SU-DHL-6 (cell line): ENCODE results near the gene NUDT14.

ENCODE experiments used
- H2AFZ ChIP-seq: fragments of 200-600 bp; sonication (generic); 2 replicates; pipeline ENCODE4 v1.6.1; 2014; ENCODE audit warnings: low read depth, mild to moderate bottlenecking, moderate library complexity, mixed read lengths, antibody characterized with exemption, low read length; ENCODE audit not compliant: severe bottlenecking
- H3F3A ChIP-seq: fragments of 200-600 bp; shearing (Covaris generic); 2 replicates; pipeline ENCODE4 v1.6.0; 2016; ENCODE audit warnings: antibody characterized with exemption, mild to moderate bottlenecking; ENCODE audit not compliant: insufficient read depth
- H3K27ac ChIP-seq: fragments of 200-600 bp; sonication (generic); 2 replicates; pipeline ENCODE4 v1.5.1; 2016; ENCODE audit warnings: low read depth, mild to moderate bottlenecking, low read length, moderate library complexity, mixed read lengths
- H3K27me3 ChIP-seq: fragments of 200-600 bp; sonication (generic), shearing (Covaris generic); 2 replicates; pipeline ENCODE4 v1.6.0; 2014; ENCODE audit warnings: mild to moderate bottlenecking, low read length
- H3K36me3 ChIP-seq: fragments of 200-600 bp; sonication (generic); 2 replicates; pipeline ENCODE4 v1.6.1; 2014; ENCODE audit warnings: mild to moderate bottlenecking, low read length, mixed read lengths
- H3K4me2 ChIP-seq: fragments of 300-600, 200-600 bp; shearing (Covaris generic), sonication (generic); 2 replicates; pipeline ENCODE4 v1.6.0; 2014; ENCODE audit warnings: low read length, low read depth, mild to moderate bottlenecking; ENCODE audit not compliant: poor library complexity, severe bottlenecking
- H3K4me3 ChIP-seq: fragments of 200-600 bp; sonication (generic); 2 replicates; pipeline ENCODE4 v1.5.1; 2014; ENCODE audit warnings: antibody characterized with exemption, low read length, mild to moderate bottlenecking, mixed read lengths; ENCODE audit not compliant: insufficient read depth, poor library complexity, severe bottlenecking
- H3K79me2 ChIP-seq: fragments of 200-600 bp; sonication (generic); 2 replicates; pipeline ENCODE4 v1.6.1; 2014; ENCODE audit warnings: mild to moderate bottlenecking, low read length, moderate library complexity; ENCODE audit not compliant: insufficient read depth
- H3K9ac ChIP-seq: fragments of 200-600 bp; sonication (generic); 2 replicates; pipeline ENCODE4 v1.7.0; 2014; ENCODE audit warnings: mild to moderate bottlenecking, low read length
- H3K9me2 ChIP-seq: fragments of 200-600 bp; sonication (generic); replicated peaks from 2 replicates; pipeline ENCODE4 v1.6.1; 2014; ENCODE audit warnings: low read length; ENCODE audit not compliant: insufficient read depth
- H3K9me3 ChIP-seq: fragments of 200-600 bp; sonication (generic); 2 replicates; pipeline ENCODE4 v1.6.1; 2014; ENCODE audit warnings: low read length, mixed read lengths; ENCODE audit not compliant: insufficient read depth
- H4K20me1 ChIP-seq: fragments of 200-600 bp; sonication (generic); 2 replicates; pipeline ENCODE4 v1.6.1; 2014; ENCODE audit warnings: low read depth, mild to moderate bottlenecking, antibody characterized with exemption, low read length, moderate library complexity, mixed read lengths
- EZH2phosphoT487 ChIP-seq: fragments of 200-600 bp; sonication (generic), shearing (Covaris generic); conservative IDR thresholded peaks from 2 replicates; pipeline ENCODE4 v1.6.1; 2018; ENCODE audit warnings: mild to moderate bottlenecking, antibody characterized with exemption, low read length, moderate library complexity, mixed read lengths
- TF ChIP-seq, protein P1 (sequence below): fragments of 200-600 bp; sonication (generic); IDR thresholded peaks from one replicate; pipeline ENCODE4 v1.5.1; 2017; ENCODE audit warnings: antibody characterized with exemption, mild to moderate bottlenecking, low read length, moderate library complexity; ENCODE audit not compliant: insufficient read depth, poor library complexity, severe bottlenecking

NUDT14 gene

GRCh38 chr14:105128059-105128458, 53.1 kb downstream of the NUDT14 start:
- H3K9me3 ChIP-seq = peaks cover 10% of the 10 kb centered on the region; the same call in 1 of the 2 replicates
- no peak for TF ChIP-seq EZH2phosphoT487
- TF ChIP-seq, protein P1, sequence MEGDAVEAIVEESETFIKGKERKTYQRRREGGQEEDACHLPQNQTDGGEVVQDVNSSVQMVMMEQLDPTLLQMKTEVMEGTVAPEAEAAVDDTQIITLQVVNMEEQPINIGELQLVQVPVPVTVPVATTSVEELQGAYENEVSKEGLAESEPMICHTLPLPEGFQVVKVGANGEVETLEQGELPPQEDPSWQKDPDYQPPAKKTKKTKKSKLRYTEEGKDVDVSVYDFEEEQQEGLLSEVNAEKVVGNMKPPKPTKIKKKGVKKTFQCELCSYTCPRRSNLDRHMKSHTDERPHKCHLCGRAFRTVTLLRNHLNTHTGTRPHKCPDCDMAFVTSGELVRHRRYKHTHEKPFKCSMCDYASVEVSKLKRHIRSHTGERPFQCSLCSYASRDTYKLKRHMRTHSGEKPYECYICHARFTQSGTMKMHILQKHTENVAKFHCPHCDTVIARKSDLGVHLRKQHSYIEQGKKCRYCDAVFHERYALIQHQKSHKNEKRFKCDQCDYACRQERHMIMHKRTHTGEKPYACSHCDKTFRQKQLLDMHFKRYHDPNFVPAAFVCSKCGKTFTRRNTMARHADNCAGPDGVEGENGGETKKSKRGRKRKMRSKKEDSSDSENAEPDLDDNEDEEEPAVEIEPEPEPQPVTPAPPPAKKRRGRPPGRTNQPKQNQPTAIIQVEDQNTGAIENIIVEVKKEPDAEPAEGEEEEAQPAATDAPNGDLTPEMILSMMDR = no peak
- no peaks in the 10 kb centered on the region for H3K79me2 ChIP-seq
- no peak overlapping the region for H3K9ac ChIP-seq
- no peak overlapping the region for H3K27ac ChIP-seq
- no peaks in the 10 kb centered on the region for H4K20me1 ChIP-seq
- no peaks in the 10 kb centered on the region for H3K36me3 ChIP-seq
- H3F3A ChIP-seq = no peaks in the 10 kb centered on the region
- no peak overlapping the region for H3K4me2 ChIP-seq
- no peaks in the 10 kb centered on the region for H3K9me2 ChIP-seq
- H2AFZ ChIP-seq = no peak overlapping the region
- H3K4me3 ChIP-seq = no peak overlapping the region
- no peaks in the 10 kb centered on the region for H3K27me3 ChIP-seq

DNA sequence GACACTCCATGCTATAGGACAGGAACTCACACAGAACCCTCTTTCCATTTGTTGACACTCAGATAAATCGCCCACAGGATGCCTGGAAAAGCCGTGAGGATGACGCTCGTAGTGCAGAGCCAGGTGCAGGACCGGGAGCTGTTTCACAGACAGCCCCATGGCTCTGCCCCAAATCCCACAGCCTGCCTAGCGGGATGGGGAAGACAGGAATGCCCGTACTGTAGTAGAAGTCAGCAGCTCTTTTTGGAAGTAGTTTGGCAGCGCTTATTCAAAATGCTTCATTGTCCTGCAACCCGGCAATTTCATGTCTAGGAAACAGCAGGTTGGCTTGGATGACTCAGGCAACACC, 54.2 kb downstream of the NUDT14 start:
- Histone ChIP-seq H4K20me1 (no peaks in the 10 kb centered on the region), H3K36me3 (no peaks in the 10 kb centered on the region), H3K4me2 (no peak overlapping the region), H3F3A (no peaks in the 10 kb centered on the region), H3K9me2 (no peaks in the 10 kb centered on the region), H3K9ac (no peak overlapping the region), H3K27ac (no peak overlapping the region), H3K4me3 (no peak overlapping the region), H3K9me3 (peaks cover 10% of the 10 kb centered on the region; the same call in 1 of the 2 replicates), H3K79me2 (no peaks in the 10 kb centered on the region), H3K27me3 (no peaks in the 10 kb centered on the region), H2AFZ (no peak overlapping the region)
- TF ChIP-seq EZH2phosphoT487 = no peak
- TF ChIP-seq, protein P1 = no peak

- H3K9me2 ChIP-seq = no peaks in the 10 kb centered on the region
- no peaks in the 10 kb centered on the region for H3K79me2 ChIP-seq
- no peaks in the 10 kb centered on the region for H3K27me3 ChIP-seq
- H2AFZ ChIP-seq = no peak overlapping the region
- H3K36me3 ChIP-seq = no peaks in the 10 kb centered on the region
- H4K20me1 ChIP-seq = no peaks in the 10 kb centered on the region
- no peak overlapping the region for H3K9ac ChIP-seq
- H3F3A ChIP-seq = no peaks in the 10 kb centered on the region
- H3K4me2 ChIP-seq = no peak overlapping the region
- peaks cover 7% of the 10 kb centered on the region; the same call in 1 of the 2 replicates for H3K9me3 ChIP-seq
- TF ChIP-seq EZH2phosphoT487 = no peak
- TF ChIP-seq, protein P1 = no peak
- no peak overlapping the region for H3K27ac ChIP-seq
- no peak overlapping the region for H3K4me3 ChIP-seq
These were observed 54.8 kb downstream of the NUDT14 start for GRCh38 chr14:105126126-105126980.
